D721Med (cell line): ENCODE data around the gene GALP.

Experiments used
- DNase-seq: peaks from one replicate; pipeline ENCODE4 v3.0.0; 2011; ENCODE audit warnings: low spot score; ENCODE audit not compliant: insufficient read length
- FAIRE-seq: peaks from 2 replicates; lab custom pipeline; 2011; peaks lifted over from hg19 to GRCh38; lab: Jason Lieb, UNC
- CTCF ChIP-seq: IDR thresholded peaks from 2 replicates; pipeline ENCODE4 v1.5.1; 2012; ENCODE audit warnings: mild to moderate bottlenecking, control low read depth; ENCODE audit not compliant: insufficient read depth; ENCODE audit errors: missing control alignments

Gene GALP

GRCh38 chr19:56156768-56157167 is 19.0 kb upstream of the GALP start:
- TF ChIP-seq CTCF, result no peak
- DNase-seq (no peak), FAIRE-seq (no peak)

GRCh38 chr19:56158170-56158757 is 17.5 kb upstream of the GALP start:
- DNase-seq, result no peak
- no peak for FAIRE-seq
- no peak for TF ChIP-seq CTCF

- FAIRE-seq (no peak), DNase-seq (no peak)
- no peak for TF ChIP-seq CTCF
Observed at GRCh38 chr19:56159009-56159559, 16.7 kb upstream of the GALP start.

GRCh38 chr19:56159622-56160271 is 16.1 kb upstream of the GALP start:
- no peak for TF ChIP-seq CTCF
- FAIRE-seq (no peak), DNase-seq (no peak)

GRCh38 chr19:56161534-56161933 is 14.3 kb upstream of the GALP start:
- no peak for DNase-seq
- TF ChIP-seq CTCF, result no peak
- no peak for FAIRE-seq

- DNase-seq (no peak), FAIRE-seq (no peak)
- no peak for TF ChIP-seq CTCF
Observed at GRCh38 chr19:56162258-56162657, 13.6 kb upstream of the GALP start.

- DNase-seq, result no peak
- no peak for FAIRE-seq
- TF ChIP-seq CTCF, result no peak
Observed at GRCh38 chr19:56163097-56163496, 12.7 kb upstream of the GALP start.
